Heart right ventricle (tissue), 16 donors: Measurements from ENCODE around the gene KIF3B. TPM values are rescaled to one million over a fixed set of nuclear protein-coding genes. Genes with fewer than 3 reads are reported as not detected.
"Not testable (repeated sequence)": the region's sequence is repeated elsewhere in the genome, so short reads cannot be mapped to it uniquely, and the experiment has no call there.

Source experiments
- ATAC-seq, 8 donors: fragments of 200-7000 bp; cut with Tn5 transposase; one replicate each; pipeline ENCODE4 v1.9.1; 2020; ENCODE audit warnings: mild to moderate bottlenecking in 8 of 8, moderate library complexity in 8 of 8, moderate number of reproducible peaks in 1 of 8
- DNase-seq, 2 donors: peaks; one replicate each; pipeline ENCODE4 v3.0.0-alpha.2; 2020
- H3K27ac ChIP-seq, 10 donors: fragments of 200-600 bp; sonication (generic) in 2 of 10; one replicate each; pipeline versions ENCODE4 v1.5.0 to v1.8.0; 2020 to 2022; ENCODE audit warnings: mild to moderate bottlenecking in 3 of 10
- H3K27me3 ChIP-seq, 7 donors: fragments of 200-600 bp; one replicate each; pipeline ENCODE4 v1.8.0; 2021 to 2022; ENCODE audit warnings: mild to moderate bottlenecking in 2 of 7
- H3K36me3 ChIP-seq, 9 donors: fragments of 200-600 bp; sonication (generic) in 1 of 9; one replicate each; pipeline versions ENCODE4 v1.5.0 to v1.8.0; 2020 to 2022; ENCODE audit warnings: mild to moderate bottlenecking in 2 of 9
- H3K4me1 ChIP-seq, 9 donors: fragments of 200-600 bp; sonication (generic) in 1 of 9; one replicate each; pipeline versions ENCODE4 v1.5.0 to v1.8.0; 2020 to 2022; ENCODE audit warnings: mild to moderate bottlenecking in 4 of 9
- H3K4me3 ChIP-seq, 10 donors: fragments of 200-600 bp; sonication (generic) in 2 of 10; one replicate each; pipeline versions ENCODE4 v1.5.0 to v1.8.0; 2020 to 2022; ENCODE audit warnings: mild to moderate bottlenecking in 7 of 10, moderate library complexity in 2 of 10
- H3K9me3 ChIP-seq, 11 donors: fragments of 200-600 bp in 10 of 11; sonication (generic) in 2 of 11; one replicate each; pipeline versions ENCODE4 v1.5.0 to v1.8.0; 2013 to 2022; ENCODE audit warnings: mild to moderate bottlenecking in 2 of 11, control low read depth in 1 of 11, moderate library complexity in 1 of 11
- CTCF ChIP-seq, 9 donors: fragments of 200-600 bp; sonication (generic) in 2 of 9; IDR thresholded peaks; one replicate each; pipeline versions ENCODE4 v1.5.0 to v1.8.0; 2021 to 2022; ENCODE audit warnings: antibody characterized with exemption in 9 of 9, mild to moderate bottlenecking in 5 of 9, moderate library complexity in 1 of 9
- WGBS, 2 donors: extraction: QIAGEN DNeasy Blood & Tissue Kit; methylation state at CpG; one replicate each; pipeline ENCODE4 v1.1.7; 2013; ENCODE audit warnings: inconsistent platforms in 1 of 2; 5-methylcytosine and 5-hydroxymethylcytosine counted together
- intact Hi-C, 10 donors: fragments of 100-400 bp; cut with DNase I; formaldehyde crosslinking; loops; one replicate each; pipeline versions ENCODE4 v1.11.1 to v1.14.2; 2022
- polyA plus RNA-seq, 2 donors: library from polyadenylated mRNA; stranded (reverse); fragments of 200-250 nt; gene quantifications; one replicate each; pipeline ENCODE4 v1.2.3, GENCODE V29; 2013
- total RNA-seq, 10 donors: library from RNA; stranded (reverse); fragmentation: NEBNext Ultra II Directional in 3 of 10; extraction: Animal tissue kit (Norgen Biotek cat#: 25700) in 3 of 10; gene quantifications; one replicate each; pipeline versions ENCODE4 v1.2.1 to v1.2.4, GENCODE V29; 2021 to 2023
- donor health status: Arrhythmogenic right ventricular cardiomyopathy.
- donor health status: ischemic (EF 13 %, LVEDD 7.1; RV severe dilation, severe dysfunction).
- donor health status: healthy with polysubstance abuse.
- donor health status: DM: no; HTN: yes; CAD: no.
- donor health status: DM: no; HTN: no; CAD: no.
- donor health status: ischemic (EF 25% LVEDD 6.9; RV normal size, moderate dysfunction).
- donor health status: ischemic (EF 25% LVEDD 5.7; RV mildly dilated, moderate dysfunction).
- donor health status: healthy.
- donor health status: DM: yes; HTN: yes; CAD: no.
- donor health status: Ischemic cardiomyopathy.
- donor health status: ischemic (EF 35%, LVEDD 5.7; RV mildly dilated, moderate dysfunction).
- donor health status: nonischemic (EF 11% LVEDD 7.7; RV severe dilation, severe dysfunction).
- donor health status: DM: yes; HTN: yes; CAD: no.
- donor health status: PGD.
- donor health status: ischemic (EF 29% LVEDD 5.4; RV normal size, mild dysfunction).
- donor health status: nonischemic (EF 23%, LVEDD 6.1; RV moderate dilation, normal function).

The KIF3B gene
- total and polyA plus RNA-seq, 12 donors: 4.7 to 16.3 (median 11.1) TPM

- Histone ChIP-seq H3K27me3 (no peaks in the 10 kb centered on the region), H3K36me3 (peaks cover 0 to 3% (median 0%) of the 10 kb centered on the region in 9 donors), H3K27ac (peak overlapping the region in 2 of 10 donors; percentile 4 to 10), H3K4me3 (no peak overlapping the region), H3K4me1 (peaks cover 0 to 24% (median 14%) of the 10 kb centered on the region in 9 donors), H3K9me3 (no peaks in the 10 kb centered on the region)
- 36 to 58% methylated on average over 2 of the region's 2 CpGs for WGBS, 2 donors
- ATAC-seq: no peak
- intact Hi-C loops: loop anchor here in 6 of 10 donors (5.0 to 10.0 kb wide), 4 partner anchors 134 to 316 kb away; partner anchors contain the start of genes PLAGL2 (in 2 of the 6) and POFUT1 (in 2 of the 6)
- TF ChIP-seq CTCF (IDR thresholded peaks at IDR 0.05): no peak
- DNase-seq: no peak
Observed at GRCh38 chr20:32339116-32339515, 61.7 kb downstream of the KIF3B start.

- ATAC-seq, H3K4me3 ChIP-seq, H3K27me3 ChIP-seq, H3K36me3 ChIP-seq, intact Hi-C loops, H3K9me3 ChIP-seq, H3K27ac ChIP-seq, DNase-seq: not testable (repeated sequence)
- peaks cover 0 to 13% (median 0%) of the 10 kb centered on the region in 9 donors for H3K4me1 ChIP-seq
- WGBS, 2 donors: 95 to 100% methylated on average over 1 to 2 of the region's 2 CpGs
Observed at GRCh38 chr20:32341053-32341452, 63.6 kb downstream of the KIF3B start.

- 89 to 90% methylated on average over 3 of the region's 3 CpGs for WGBS, 2 donors
- no peaks in the 10 kb centered on the region for H3K36me3 ChIP-seq
- intact Hi-C loops: no loop called here
- no peak for TF ChIP-seq CTCF (IDR thresholded peaks at IDR 0.05)
- no peaks in the 10 kb centered on the region for H3K9me3 ChIP-seq
- H3K27ac ChIP-seq: no peak overlapping the region
- H3K4me1 ChIP-seq: peaks cover 0 to 8% (median 0%) of the 10 kb centered on the region in 9 donors
- H3K27me3 ChIP-seq: no peaks in the 10 kb centered on the region
- ATAC-seq (no peak), DNase-seq (no peak)
- no peak overlapping the region for H3K4me3 ChIP-seq
Observed at GRCh38 chr20:32343439-32343838, 66.0 kb downstream of the KIF3B start.

GRCh38 chr20:32344835-32345506 is 67.5 kb downstream of the KIF3B start:
- Histone ChIP-seq H3K9me3 (no peaks in the 10 kb centered on the region), H3K27ac (no peak overlapping the region), H3K36me3 (no peaks in the 10 kb centered on the region), H3K4me3 (no peak overlapping the region), H3K27me3 (no peaks in the 10 kb centered on the region), H3K4me1 (peaks cover 0 to 10% (median 0%) of the 10 kb centered on the region in 9 donors)
- no peak for DNase-seq
- ATAC-seq: no peak
- intact Hi-C loops: no loop called here
- WGBS, 2 donors: 65 to 66% methylated on average over 7 of the region's 7 CpGs
- no peak for TF ChIP-seq CTCF (IDR thresholded peaks at IDR 0.05)

- ATAC-seq: no peak
- no peaks in the 10 kb centered on the region for H3K27me3 ChIP-seq
- WGBS, 2 donors: 93 to 94% methylated on average over 3 of the region's 3 CpGs
Observed at GRCh38 chr20:32348207-32348606, 70.8 kb downstream of the KIF3B start.

More at GRCh38 chr20:32348207-32348606, 70.8 kb downstream of the KIF3B start:
- DNase-seq: no peak
- no peaks in the 10 kb centered on the region for H3K36me3 ChIP-seq
- intact Hi-C loops: no loop called here
- H3K9me3 ChIP-seq: no peaks in the 10 kb centered on the region
- no peak for TF ChIP-seq CTCF (IDR thresholded peaks at IDR 0.05)
- H3K4me3 ChIP-seq: no peak overlapping the region
- H3K27ac ChIP-seq: no peak overlapping the region
- H3K4me1 ChIP-seq: peaks cover 0 to 10% (median 0%) of the 10 kb centered on the region in 9 donors
